GM18502 (cell line): ENCODE data around the gene PRH1.

Experiments used
- ATAC-seq: cut with Tn5 transposase; IDR thresholded peaks from one replicate; pipeline ENCODE4 v1.9.1; 2021; ENCODE audit warnings: mild to moderate bottlenecking; ENCODE audit not compliant: unreplicated experiment, poor library complexity

The PRH1 gene

GRCh38 chr12:10884086-10884725 lies at the start of gene PRH1:
PRH1 (minus strand) TSS chr12:10884255; CDS start chr12:10884217, 38 bp downstream.
- no peak for ATAC-seq

GRCh38 chr12:10928746-10929286 lies 44.8 kb upstream of the PRH1 start, which contains the start of gene PRH2:
PRH2 (plus strand) TSS chr12:10929236; CDS start chr12:10929274, 38 bp downstream.
- no peak for ATAC-seq

- no peak for ATAC-seq
Measured at GRCh38 chr12:10926269-10926668, 42.2 kb upstream of the PRH1 start.

- ATAC-seq = no peak
Measured at GRCh38 chr12:10919809-10920208, 35.8 kb upstream of the PRH1 start.

GRCh38 chr12:10910380-10910779 lies 26.3 kb upstream of the PRH1 start:
- no peak for ATAC-seq

- no peak for ATAC-seq
Measured at GRCh38 chr12:10909462-10909861, 25.4 kb upstream of the PRH1 start, which contains the start of gene TAS2R13. TAS2R13 (minus strand) TSS chr12:10909562; CDS start chr12:10909298, 264 bp downstream.

- no peak for ATAC-seq
Measured at GRCh38 chr12:10904686-10905085, 20.6 kb upstream of the PRH1 start.

GRCh38 chr12:10901427-10901826 lies 17.4 kb upstream of the PRH1 start:
- no peak for ATAC-seq

GRCh38 chr12:10900972-10901371 lies 16.9 kb upstream of the PRH1 start:
- ATAC-seq = no peak

- no peak for ATAC-seq
Measured at GRCh38 chr12:10900530-10900929, 16.5 kb upstream of the PRH1 start.

GRCh38 chr12:10896854-10897253 lies 12.8 kb upstream of the PRH1 start:
- no peak for ATAC-seq

GRCh38 chr12:10891937-10892336 lies 7.9 kb upstream of the PRH1 start:
- ATAC-seq = no peak

GRCh38 chr12:10889226-10889625 lies 5.2 kb upstream of the PRH1 start:
- no peak for ATAC-seq

- no peak for ATAC-seq
Measured at GRCh38 chr12:10873378-10873777, 10.7 kb downstream of the PRH1 start.

- ATAC-seq = no peak
Measured at GRCh38 chr12:10867381-10867780, 16.7 kb downstream of the PRH1 start.

- no peak for ATAC-seq
Measured at GRCh38 chr12:10863512-10864218, 20.4 kb downstream of the PRH1 start.

- ATAC-seq = no peak
Measured at GRCh38 chr12:10861366-10861765, 22.7 kb downstream of the PRH1 start.

GRCh38 chr12:10855807-10856206 lies 28.2 kb downstream of the PRH1 start:
- no peak for ATAC-seq

- no peak for ATAC-seq
Measured at GRCh38 chr12:10853776-10854175, 30.3 kb downstream of the PRH1 start.

GRCh38 chr12:10851243-10851858 lies 32.7 kb downstream of the PRH1 start:
- ATAC-seq = no peak

GRCh38 chr12:10849425-10849878 lies 34.6 kb downstream of the PRH1 start, which contains the start of gene PRR4:
PRR4 (minus strand) TSS chr12:10849475; CDS start chr12:10849437, 38 bp downstream.
- no peak for ATAC-seq
